K562 (cell line): ENCODE data around the gene SLC25A11. TPM values are rescaled to one million over a fixed set of nuclear protein-coding genes. Genes with fewer than 3 reads are reported as not detected.

Experiments
- ARID3A ChIP-seq: IDR thresholded peaks from 2 replicates; pipeline ENCODE4 v1.6.1; 2012; ENCODE audit warnings: low read depth, low read length, improper control_type of control experiment, borderline replicate concordance
- ATF2 ChIP-seq: sonication (generic); formaldehyde crosslinking; IDR thresholded peaks from 2 replicates; pipeline ENCODE4 v1.8.1; 2022; ENCODE audit warnings: missing genetic modification reagents
- CREB1 ChIP-seq, 2 experiments: sonication (generic) in 1 of 2; formaldehyde crosslinking in 1 of 2; IDR thresholded peaks; 2 replicates each; pipeline versions ENCODE4 v1.6.1 to v1.8.0; 2012 to 2022; ENCODE audit warnings: inconsistent platforms in 1 of 2, mild to moderate bottlenecking in 1 of 2, missing genetic modification reagents in 1 of 2, moderate library complexity in 1 of 2
- DPF2 ChIP-seq: fragments of 450-650 bp; IDR thresholded peaks from 2 replicates; pipeline ENCODE4 v1.6.1; 2016
- KLF13 ChIP-seq: fragments of 450-650 bp; IDR thresholded peaks from 2 replicates; pipeline ENCODE4 v1.6.1; 2016; ENCODE audit warnings: missing genetic modification characterization, low read depth, mild to moderate bottlenecking, missing compliant biosample characterization, moderate library complexity, borderline replicate concordance
- LARP7 ChIP-seq: fragments of 450-650 bp; IDR thresholded peaks from 2 replicates; pipeline ENCODE4 v1.6.1; 2016
- PML ChIP-seq: IDR thresholded peaks from 2 replicates; pipeline ENCODE4 v1.6.1; 2012; ENCODE audit warnings: low read length, inconsistent platforms
- PRPF4 ChIP-seq: fragments of 200-400 bp; formaldehyde crosslinking; IDR thresholded peaks from one replicate; pipeline ENCODE4 v1.6.1; 2017; ENCODE audit warnings: low read length, low read depth, mild to moderate bottlenecking; ENCODE audit not compliant: insufficient read depth, poor library complexity, severe bottlenecking
- SREBF2 ChIP-seq: sonication (generic); formaldehyde crosslinking; IDR thresholded peaks from 2 replicates; pipeline ENCODE4 v1.4.0; 2020; ENCODE audit warnings: mild to moderate bottlenecking, missing genetic modification reagents
- TSC22D4 ChIP-seq: fragments of 450-650 bp; IDR thresholded peaks from 2 replicates; pipeline ENCODE4 v1.6.1; 2016; ENCODE audit warnings: missing genetic modification characterization, missing biosample characterization, control low read depth
- USF2 ChIP-seq: sonication (generic); formaldehyde crosslinking; IDR thresholded peaks from 2 replicates; pipeline ENCODE4 v1.5.0; 2020; ENCODE audit warnings: missing genetic modification reagents
- ZC3H8 ChIP-seq: fragments of 450-650 bp; IDR thresholded peaks from 2 replicates; pipeline ENCODE4 v1.6.1; 2017
- polyA plus RNA-seq, 8 experiments: library from polyadenylated mRNA; depleted of rRNA in 4 of 8; stranded (reverse) in 5 of 8; unstranded in 3 of 8; fragments of >200 nt; fragmentation: Nextera tagmentation in 2 of 8; fragmentation: Illumina TruSeq in 1 of 8; extraction: Ambion mirVana in 2 of 8; extraction: Trizol in 1 of 8; gene quantifications; 2 replicates each; pipeline versions ENCODE4 v1.2.1 to v1.2.3, GENCODE V29; 2011 to 2014; ENCODE audit warnings: inconsistent platforms in 1 of 8, missing spikeins in 1 of 8
- total RNA-seq, 7 experiments: library from RNA; depleted of rRNA in 6 of 7; stranded (reverse); fragments of >200 nt in 6 of 7; fragmentation: Illumina TruSeq in 2 of 7; extraction: Trizol in 2 of 7; gene quantifications; 2 replicates each; pipeline versions ENCODE4 v1.2.1 to v1.2.3, GENCODE V29; 2011 to 2021; ENCODE audit warnings: low replicate concordance in 1 of 7
- TF ChIP-seq, protein P1 (sequence below): sonication (generic); formaldehyde crosslinking; IDR thresholded peaks from 2 replicates; pipeline ENCODE4 v1.8.0; 2022; ENCODE audit warnings: mild to moderate bottlenecking, missing genetic modification reagents
- TF ChIP-seq, protein P2 (sequence below): conservative IDR thresholded peaks from 2 replicates; pipeline ENCODE4 v1.6.1; 2011; ENCODE audit warnings: low read depth, mild to moderate bottlenecking, low read length; ENCODE audit not compliant: control insufficient read depth

SLC25A11 gene
- total and polyA plus RNA-seq, 9 of the 15 experiments (the other 6 are each of a cell fraction or from before 2014, with no cell fraction given): 3.1 to 56.7 (median 32.9) TPM

- TF ChIP-seq LARP7 (no peak), ARID3A (no peak), DPF2 (no peak), PML (peak; percentile 36; the same call in 1 of the 2 replicates), CREB1 (IDR thresholded peaks at IDR 0.05) (no peak), CREB1 (CRISPR knock-in tag; IDR thresholded peaks at IDR 0.05) (peak; percentile 13; the same call in 1 of the 2 replicates), SREBF2 (CRISPR knock-in tag) (no peak), ZC3H8 (no peak), PRPF4 (no peak), TSC22D4 (no peak), KLF13 (tag) (peak; percentile 59; the same call in 1 of the 2 replicates), USF2 (CRISPR knock-in tag) (no peak), ATF2 (CRISPR knock-in tag) (no peak)
- TF ChIP-seq, protein P1, sequence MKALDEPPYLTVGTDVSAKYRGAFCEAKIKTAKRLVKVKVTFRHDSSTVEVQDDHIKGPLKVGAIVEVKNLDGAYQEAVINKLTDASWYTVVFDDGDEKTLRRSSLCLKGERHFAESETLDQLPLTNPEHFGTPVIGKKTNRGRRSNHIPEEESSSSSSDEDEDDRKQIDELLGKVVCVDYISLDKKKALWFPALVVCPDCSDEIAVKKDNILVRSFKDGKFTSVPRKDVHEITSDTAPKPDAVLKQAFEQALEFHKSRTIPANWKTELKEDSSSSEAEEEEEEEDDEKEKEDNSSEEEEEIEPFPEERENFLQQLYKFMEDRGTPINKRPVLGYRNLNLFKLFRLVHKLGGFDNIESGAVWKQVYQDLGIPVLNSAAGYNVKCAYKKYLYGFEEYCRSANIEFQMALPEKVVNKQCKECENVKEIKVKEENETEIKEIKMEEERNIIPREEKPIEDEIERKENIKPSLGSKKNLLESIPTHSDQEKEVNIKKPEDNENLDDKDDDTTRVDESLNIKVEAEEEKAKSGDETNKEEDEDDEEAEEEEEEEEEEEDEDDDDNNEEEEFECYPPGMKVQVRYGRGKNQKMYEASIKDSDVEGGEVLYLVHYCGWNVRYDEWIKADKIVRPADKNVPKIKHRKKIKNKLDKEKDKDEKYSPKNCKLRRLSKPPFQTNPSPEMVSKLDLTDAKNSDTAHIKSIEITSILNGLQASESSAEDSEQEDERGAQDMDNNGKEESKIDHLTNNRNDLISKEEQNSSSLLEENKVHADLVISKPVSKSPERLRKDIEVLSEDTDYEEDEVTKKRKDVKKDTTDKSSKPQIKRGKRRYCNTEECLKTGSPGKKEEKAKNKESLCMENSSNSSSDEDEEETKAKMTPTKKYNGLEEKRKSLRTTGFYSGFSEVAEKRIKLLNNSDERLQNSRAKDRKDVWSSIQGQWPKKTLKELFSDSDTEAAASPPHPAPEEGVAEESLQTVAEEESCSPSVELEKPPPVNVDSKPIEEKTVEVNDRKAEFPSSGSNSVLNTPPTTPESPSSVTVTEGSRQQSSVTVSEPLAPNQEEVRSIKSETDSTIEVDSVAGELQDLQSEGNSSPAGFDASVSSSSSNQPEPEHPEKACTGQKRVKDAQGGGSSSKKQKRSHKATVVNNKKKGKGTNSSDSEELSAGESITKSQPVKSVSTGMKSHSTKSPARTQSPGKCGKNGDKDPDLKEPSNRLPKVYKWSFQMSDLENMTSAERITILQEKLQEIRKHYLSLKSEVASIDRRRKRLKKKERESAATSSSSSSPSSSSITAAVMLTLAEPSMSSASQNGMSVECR (CRISPR knock-in tag): peak; percentile 20; the same call in 1 of the 2 replicates
- TF ChIP-seq, protein P2, sequence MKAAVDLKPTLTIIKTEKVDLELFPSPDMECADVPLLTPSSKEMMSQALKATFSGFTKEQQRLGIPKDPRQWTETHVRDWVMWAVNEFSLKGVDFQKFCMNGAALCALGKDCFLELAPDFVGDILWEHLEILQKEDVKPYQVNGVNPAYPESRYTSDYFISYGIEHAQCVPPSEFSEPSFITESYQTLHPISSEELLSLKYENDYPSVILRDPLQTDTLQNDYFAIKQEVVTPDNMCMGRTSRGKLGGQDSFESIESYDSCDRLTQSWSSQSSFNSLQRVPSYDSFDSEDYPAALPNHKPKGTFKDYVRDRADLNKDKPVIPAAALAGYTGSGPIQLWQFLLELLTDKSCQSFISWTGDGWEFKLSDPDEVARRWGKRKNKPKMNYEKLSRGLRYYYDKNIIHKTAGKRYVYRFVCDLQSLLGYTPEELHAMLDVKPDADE: no peak; the same call in 1 of the 2 replicates
Observed at GRCh38 chr17:4967539-4968485, 28.0 kb upstream of the SLC25A11 start, which contains the start of gene SPAG7 (continued).
